Testis (tissue), 3 donors: ENCODE data around the gene RASAL2. TPM values are rescaled to one million over a fixed set of nuclear protein-coding genes. Genes with fewer than 3 reads are reported as not detected.

ENCODE experiments used
- DNase-seq: peaks from one replicate; pipeline ENCODE4 v3.0.0-alpha.2; 2019
- H3K27ac ChIP-seq, 2 donors: fragments of 200-600 bp; sonication (generic); one replicate each; pipeline ENCODE4 v1.5.1; 2019
- H3K27me3 ChIP-seq: fragments of 200-600 bp; sonication (generic); one replicate; pipeline ENCODE4 v1.5.1; 2019
- H3K36me3 ChIP-seq: fragments of 200-600 bp; sonication (generic); one replicate; pipeline ENCODE4 v1.5.1; 2017; ENCODE audit warnings: low read depth; ENCODE audit errors: missing control alignments
- H3K4me1 ChIP-seq: fragments of 200-600 bp; sonication (generic); one replicate; pipeline ENCODE4 v1.5.1; 2019
- H3K4me3 ChIP-seq, 2 donors: fragments of 200-600 bp; sonication (generic); one replicate each; pipeline ENCODE4 v1.5.1; 2017 to 2019
- H3K9me3 ChIP-seq: fragments of 200-600 bp; sonication (generic); one replicate; pipeline ENCODE4 v1.5.1; 2017
- CTCF ChIP-seq, 3 experiments: fragments of 450-650 bp in 2 of 3; fragments of 200-600 bp in 1 of 3; sonication (generic) in 1 of 3; IDR thresholded peaks; one replicate each; pipeline ENCODE4 v1.5.1; 2016 to 2019; ENCODE audit warnings: antibody characterized with exemption in 3 of 3, mild to moderate bottlenecking in 2 of 3, moderate library complexity in 1 of 3
- POLR2A ChIP-seq: fragments of 450-650 bp; IDR thresholded peaks from one replicate; pipeline ENCODE4 v1.6.1; 2017; ENCODE audit warnings: antibody characterized with exemption, mild to moderate bottlenecking, moderate library complexity
- WGBS, 2 donors: methylation state at CpG; one replicate each; pipeline ENCODE4 v1.1.5; 2018; 5-methylcytosine and 5-hydroxymethylcytosine counted together
- intact Hi-C: fragments of 100-400 bp; cut with DNase I; formaldehyde crosslinking; loops from one replicate; pipeline ENCODE4 v1.15.1; 2023; ENCODE audit warnings: low total_unique reads
- polyA plus RNA-seq: library from polyadenylated mRNA; stranded (reverse); fragments of 350-450 nt; fragmentation: Illumina TruSeq; extraction: RNeasy Lipid Tissue Mini Kit (QIAGEN cat#74804); gene quantifications from one replicate; pipeline ENCODE4 v1.2.3, GENCODE V29; 2014; ENCODE audit warnings: low read depth, low replicate concordance; ENCODE audit not compliant: insufficient read depth
- total RNA-seq, 2 donors: library from RNA; depleted of rRNA; stranded (reverse); fragments of >200 nt; gene quantifications; one replicate each; pipeline ENCODE4 v1.2.3, GENCODE V29; 2016

RASAL2 gene
- total and polyA plus RNA-seq, 3 donors from 2014 or later: 25.9 to 41.7 (median 39.6) TPM

GRCh38 chr1:178142806-178143205 is 48.9 kb downstream of the RASAL2 start:
- TF ChIP-seq POLR2A: no peak
- TF ChIP-seq CTCF (IDR thresholded peaks at IDR 0.05): no peak
- intact Hi-C loops: no loop called here
- WGBS, 2 donors: 85 to 92% methylated on average over 4 of the region's 4 CpGs
- no peak overlapping the region for H3K4me3 ChIP-seq
- no peaks in the 10 kb centered on the region for H3K4me1 ChIP-seq
- no peaks in the 10 kb centered on the region for H3K27me3 ChIP-seq
- H3K9me3 ChIP-seq: no peaks in the 10 kb centered on the region
- no peak overlapping the region for H3K27ac ChIP-seq
- DNase-seq: no peak
- H3K36me3 ChIP-seq: no peaks in the 10 kb centered on the region

DNA sequence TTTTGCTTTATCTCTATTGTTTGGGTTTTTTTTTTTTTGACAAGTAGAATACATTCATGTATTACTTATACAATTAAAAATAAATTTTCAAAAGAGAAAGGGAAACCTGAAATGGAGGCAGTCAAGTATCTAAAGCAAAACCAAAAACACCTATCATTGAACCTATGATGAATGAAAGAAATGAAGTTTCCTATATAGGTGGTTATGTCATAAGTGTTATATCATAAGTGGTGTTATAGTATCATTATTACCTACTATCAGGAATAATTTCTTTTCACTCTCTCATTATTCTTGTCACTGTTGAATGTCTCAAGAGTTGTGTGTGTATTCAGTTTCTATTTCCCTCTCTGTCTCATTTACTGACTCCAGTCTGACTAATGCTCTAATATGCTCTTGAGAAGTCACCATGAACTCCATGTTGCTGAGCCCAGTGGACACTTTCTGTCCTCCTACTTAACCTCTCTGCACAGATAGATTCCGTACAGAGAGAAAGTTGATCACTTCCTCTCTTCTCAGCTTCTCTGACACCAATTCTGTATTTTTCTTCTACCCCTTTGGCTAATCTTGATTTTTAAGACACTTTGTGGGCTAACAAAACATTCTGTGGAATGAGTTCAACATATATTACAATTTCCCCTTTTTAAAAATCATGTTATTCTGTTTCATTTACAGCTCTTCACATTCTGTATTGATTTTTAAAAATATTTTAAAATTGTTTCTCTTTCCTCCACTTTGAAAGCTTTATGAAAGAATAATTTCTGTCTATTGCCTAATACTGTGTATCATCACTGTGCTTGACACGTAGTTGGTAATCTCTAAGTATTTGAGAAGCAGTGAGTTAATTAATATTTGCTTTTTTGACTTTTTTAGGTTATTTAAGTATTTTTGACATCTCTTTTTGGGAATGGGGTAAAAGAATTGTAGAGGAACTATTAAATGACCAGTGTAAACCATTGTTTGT is 50.1 kb downstream of the RASAL2 start:
- Histone ChIP-seq H3K36me3 (no peaks in the 10 kb centered on the region), H3K9me3 (no peaks in the 10 kb centered on the region), H3K4me1 (no peaks in the 10 kb centered on the region), H3K27me3 (no peaks in the 10 kb centered on the region), H3K27ac (no peak overlapping the region), H3K4me3 (no peak overlapping the region)
- 86 to 87% methylated on average over 2 of the region's 2 CpGs for WGBS, 2 donors
- no peak for DNase-seq
- no peak for TF ChIP-seq POLR2A
- TF ChIP-seq CTCF (IDR thresholded peaks at IDR 0.05): no peak
- intact Hi-C loops: no loop called here

DNA sequence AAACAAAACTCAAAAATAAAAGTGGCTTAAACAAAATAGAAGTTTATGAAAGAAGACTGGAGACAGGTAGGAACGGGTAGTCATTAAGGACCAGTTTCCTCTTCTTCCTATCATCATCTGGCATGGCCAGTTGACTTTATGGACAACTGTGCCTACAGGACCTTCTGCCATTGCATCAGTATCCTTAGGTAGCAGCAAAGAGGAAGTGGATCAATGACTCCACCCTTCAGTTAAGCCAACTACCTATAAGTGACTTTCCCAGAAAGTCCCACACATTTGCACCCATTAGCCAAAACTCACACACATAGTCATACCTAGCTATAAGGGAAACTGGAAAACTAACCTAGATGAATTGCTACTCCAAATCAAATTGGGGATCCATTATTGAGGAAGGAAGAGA is 51.7 kb downstream of the RASAL2 start:
- no peaks in the 10 kb centered on the region for H3K9me3 ChIP-seq
- 98 to 100% methylated on average over 1 of the region's 1 CpG for WGBS, 2 donors
- H3K4me3 ChIP-seq: no peak overlapping the region
- no peak for DNase-seq
- H3K4me1 ChIP-seq: no peaks in the 10 kb centered on the region
- H3K27ac ChIP-seq: no peak overlapping the region
- intact Hi-C loops: no loop called here
- no peak for TF ChIP-seq CTCF (IDR thresholded peaks at IDR 0.05)
- H3K36me3 ChIP-seq: no peaks in the 10 kb centered on the region
- H3K27me3 ChIP-seq: no peaks in the 10 kb centered on the region

DNA sequence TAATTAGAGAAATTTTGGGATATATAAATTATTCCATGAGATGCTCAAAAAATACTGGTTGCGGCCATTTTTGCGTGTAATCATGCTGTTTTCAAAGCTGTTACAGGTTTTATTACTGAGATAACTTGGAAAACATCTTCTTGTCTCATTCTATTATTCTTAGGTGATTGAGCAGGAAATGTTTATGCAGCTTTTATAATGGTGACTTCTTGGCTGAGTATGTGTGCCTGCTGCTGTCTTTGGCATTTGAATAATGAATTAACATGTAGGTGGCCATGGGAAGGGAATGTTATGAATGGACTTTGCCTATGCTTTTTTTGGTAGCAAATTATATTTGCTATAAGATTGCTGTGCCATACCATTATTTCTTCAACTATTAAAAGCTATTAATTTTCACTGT is 52.5 kb downstream of the RASAL2 start:
- no peak for DNase-seq
- H3K9me3 ChIP-seq: no peaks in the 10 kb centered on the region
- TF ChIP-seq POLR2A (no peak), CTCF (IDR thresholded peaks at IDR 0.05) (no peak)
- no peaks in the 10 kb centered on the region for H3K4me1 ChIP-seq
- intact Hi-C loops: no loop called here
- H3K36me3 ChIP-seq: no peaks in the 10 kb centered on the region
- H3K4me3 ChIP-seq: no peak overlapping the region
- 92 to 94% methylated on average over 2 of the region's 2 CpGs for WGBS, 2 donors
- no peak overlapping the region for H3K27ac ChIP-seq
- no peaks in the 10 kb centered on the region for H3K27me3 ChIP-seq

DNA sequence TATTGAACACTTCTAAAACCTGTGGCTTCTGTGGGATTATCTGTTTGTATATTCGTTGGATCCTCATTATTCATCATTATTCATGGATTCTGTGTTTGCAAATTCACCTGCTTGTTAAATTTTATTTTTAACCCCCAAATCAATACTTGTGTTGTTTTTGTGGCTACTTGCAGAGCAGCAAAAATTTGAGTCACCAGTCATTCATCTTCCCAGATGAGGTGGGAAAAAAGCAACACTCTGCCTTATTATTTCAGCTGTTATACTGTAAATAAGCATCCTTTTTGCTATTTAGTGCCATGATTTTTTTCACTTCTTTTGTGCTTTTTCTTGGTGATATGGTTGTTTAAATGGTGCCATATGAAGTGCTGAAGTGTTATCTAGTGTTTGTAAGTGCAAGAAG is 56.7 kb downstream of the RASAL2 start:
- WGBS, 2 donors: 0% methylated on average over 1 of the region's 1 CpG
- Histone ChIP-seq H3K9me3 (no peaks in the 10 kb centered on the region), H3K27ac (no peak overlapping the region), H3K4me3 (no peak overlapping the region), H3K36me3 (no peaks in the 10 kb centered on the region), H3K4me1 (no peaks in the 10 kb centered on the region), H3K27me3 (no peaks in the 10 kb centered on the region)
- no peak for TF ChIP-seq CTCF (IDR thresholded peaks at IDR 0.05)
- intact Hi-C loops: no loop called here
- no peak for DNase-seq
